ENCODE results near the gene HMBS. TPM values are rescaled to one million over a fixed set of nuclear protein-coding genes. Genes with fewer than 3 reads are reported as not detected.

The HMBS gene
- total RNA-seq, 1 donor from 2014 or later = 58.4 TPM

- Mint-ChIP-seq H3K4me1 (peaks cover 24% of the 10 kb centered on the region), H3K27ac (ENCODE audit: unreplicated experiment) (no peak overlapping the region), H3K27me3 (ENCODE audit: low read depth) (no peaks in the 10 kb centered on the region), H3K36me3 (ENCODE audit: low read depth) (no peaks in the 10 kb centered on the region), H3K9me3 (no peaks in the 10 kb centered on the region), H3K4me3 (no peak overlapping the region)
- TF ChIP-seq CTCF (conservative IDR thresholded peaks at IDR 0.05) = no peak
- DNase-seq (ENCODE audit: low read depth, low spot score) = no peak
These were observed 33.5 kb downstream of the HMBS start for GRCh38 chr11:119118227-119118626.

GRCh38 chr11:119118946-119119345 is 34.3 kb downstream of the HMBS start:
- DNase-seq (ENCODE audit: low read depth, low spot score) = no peak
- no peak for TF ChIP-seq CTCF (conservative IDR thresholded peaks at IDR 0.05)
- Mint-ChIP-seq H3K27ac (ENCODE audit: unreplicated experiment) (no peak overlapping the region), H3K9me3 (no peaks in the 10 kb centered on the region), H3K4me1 (peaks cover 24% of the 10 kb centered on the region), H3K4me3 (no peak overlapping the region), H3K27me3 (ENCODE audit: low read depth) (no peaks in the 10 kb centered on the region), H3K36me3 (ENCODE audit: low read depth) (no peaks in the 10 kb centered on the region)

GRCh38 chr11:119120639-119121007 is 35.9 kb downstream of the HMBS start:
- H3K4me1 Mint-ChIP-seq = peaks cover 24% of the 10 kb centered on the region
- no peaks in the 10 kb centered on the region for H3K27me3 Mint-ChIP-seq (ENCODE audit: low read depth)
- H3K36me3 Mint-ChIP-seq (ENCODE audit: low read depth) = no peaks in the 10 kb centered on the region
- H3K27ac Mint-ChIP-seq (ENCODE audit: unreplicated experiment) = peak overlapping the region; percentile 21
- no peaks in the 10 kb centered on the region for H3K9me3 Mint-ChIP-seq
- TF ChIP-seq CTCF (conservative IDR thresholded peaks at IDR 0.05) = no peak
- H3K4me3 Mint-ChIP-seq = peak overlapping the region; percentile 97
- DNase-seq (ENCODE audit: low read depth, low spot score) = no peak

GRCh38 chr11:119121008-119121810 is 36.5 kb downstream of the HMBS start, which contains the start of gene HINFP:
Gene HINFP, plus strand, starts transcription at chr11:119121580. Its CDS starts 5,365 bp downstream, at chr11:119126945.
- peaks cover 24% of the 10 kb centered on the region for H3K4me1 Mint-ChIP-seq
- H3K9me3 Mint-ChIP-seq = no peaks in the 10 kb centered on the region
- H3K36me3 Mint-ChIP-seq (ENCODE audit: low read depth) = no peaks in the 10 kb centered on the region
- H3K27ac Mint-ChIP-seq (ENCODE audit: unreplicated experiment) = peak within 1 kb of the TSS; percentile 86
- no peak for TF ChIP-seq CTCF (conservative IDR thresholded peaks at IDR 0.05)
- peak within 1 kb of the TSS; percentile 97 for H3K4me3 Mint-ChIP-seq
- H3K27me3 Mint-ChIP-seq (ENCODE audit: low read depth) = no peaks in the 10 kb centered on the region
- peak; percentile 98 for DNase-seq (ENCODE audit: low read depth, low spot score)

- H3K27me3 Mint-ChIP-seq (ENCODE audit: low read depth) = no peaks in the 10 kb centered on the region
- no peak for TF ChIP-seq CTCF (conservative IDR thresholded peaks at IDR 0.05)
- H3K9me3 Mint-ChIP-seq = no peaks in the 10 kb centered on the region
- DNase-seq (ENCODE audit: low read depth, low spot score) = no peak
- peak overlapping the region; percentile 97 for H3K4me3 Mint-ChIP-seq
- H3K4me1 Mint-ChIP-seq = peaks cover 24% of the 10 kb centered on the region
- H3K27ac Mint-ChIP-seq (ENCODE audit: unreplicated experiment) = peak overlapping the region; percentile 86
- no peaks in the 10 kb centered on the region for H3K36me3 Mint-ChIP-seq (ENCODE audit: low read depth)
These were observed 37.1 kb downstream of the HMBS start for GRCh38 chr11:119121811-119122124.
